CD4-positive, alpha-beta T cell treated with Interleukin-6 for 4 hours (primary cell): ENCODE results near the gene CREB3.
A peak's percentile ranks its signal among the peaks of the same experiment; 100 is the strongest.

Experiments used
- DNase-seq: peaks from one replicate; pipeline ENCODE4 v3.0.0-alpha.2; 2020; ENCODE audit warnings: mixed read lengths

Gene CREB3

DNA sequence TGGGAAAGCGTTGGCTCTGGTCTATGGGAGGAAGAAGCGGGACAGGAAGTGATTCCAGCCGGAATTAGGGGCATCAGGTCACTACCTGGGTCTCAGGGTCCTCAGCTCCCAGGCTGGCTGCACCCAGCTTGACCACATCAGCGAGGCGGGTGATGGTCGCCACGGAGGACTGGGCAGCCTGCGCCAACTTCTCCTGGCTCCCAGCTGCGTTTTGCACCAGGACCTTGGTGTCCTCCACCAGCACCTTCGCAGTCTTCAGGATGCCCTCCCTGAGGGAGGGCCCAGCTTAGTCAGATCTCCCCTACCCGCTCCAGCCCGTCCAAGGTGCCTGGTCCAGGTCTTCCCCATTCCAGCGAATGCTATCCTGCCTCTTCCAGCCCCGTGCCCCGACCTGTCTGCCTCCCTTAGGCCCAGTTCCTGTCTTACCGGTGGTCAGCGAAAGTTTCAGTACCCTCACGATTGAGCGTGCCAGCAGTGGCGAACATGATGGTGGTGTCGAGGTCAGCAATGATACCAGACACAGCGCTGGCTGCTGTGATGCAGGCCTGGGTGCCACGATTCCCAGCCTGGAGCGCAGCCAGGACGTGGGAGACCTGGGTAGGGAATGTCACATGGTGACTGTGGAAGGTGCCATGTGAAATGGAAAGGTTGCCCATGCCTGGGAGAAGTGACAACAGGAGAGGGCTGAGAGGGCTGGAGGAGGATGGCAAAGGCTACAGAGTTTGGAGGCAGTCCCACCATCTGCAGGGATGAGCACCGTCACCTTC lies 28.4 kb upstream of the CREB3 start:
- DNase-seq, result no peak

DNA sequence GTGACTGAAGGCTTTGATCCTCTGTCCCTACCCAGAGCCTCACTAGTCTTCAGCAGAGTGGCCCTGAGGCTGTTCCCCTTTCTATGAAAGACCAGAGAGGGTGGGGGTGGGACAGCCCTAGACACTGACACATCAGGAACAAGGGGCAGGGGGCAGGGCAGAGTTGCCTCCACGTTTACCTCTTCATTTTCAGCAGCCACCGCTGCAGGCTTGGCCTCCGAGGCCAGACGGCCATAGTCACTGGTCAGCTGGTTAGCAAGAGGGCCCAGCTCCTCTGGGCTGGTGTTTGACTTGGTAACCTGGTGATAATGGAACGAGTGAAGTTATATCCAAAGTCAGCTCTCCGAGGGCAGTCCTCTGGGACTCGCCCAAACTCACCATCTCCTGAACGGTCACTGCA lies 27.1 kb upstream of the CREB3 start:
- DNase-seq, result no peak

DNA sequence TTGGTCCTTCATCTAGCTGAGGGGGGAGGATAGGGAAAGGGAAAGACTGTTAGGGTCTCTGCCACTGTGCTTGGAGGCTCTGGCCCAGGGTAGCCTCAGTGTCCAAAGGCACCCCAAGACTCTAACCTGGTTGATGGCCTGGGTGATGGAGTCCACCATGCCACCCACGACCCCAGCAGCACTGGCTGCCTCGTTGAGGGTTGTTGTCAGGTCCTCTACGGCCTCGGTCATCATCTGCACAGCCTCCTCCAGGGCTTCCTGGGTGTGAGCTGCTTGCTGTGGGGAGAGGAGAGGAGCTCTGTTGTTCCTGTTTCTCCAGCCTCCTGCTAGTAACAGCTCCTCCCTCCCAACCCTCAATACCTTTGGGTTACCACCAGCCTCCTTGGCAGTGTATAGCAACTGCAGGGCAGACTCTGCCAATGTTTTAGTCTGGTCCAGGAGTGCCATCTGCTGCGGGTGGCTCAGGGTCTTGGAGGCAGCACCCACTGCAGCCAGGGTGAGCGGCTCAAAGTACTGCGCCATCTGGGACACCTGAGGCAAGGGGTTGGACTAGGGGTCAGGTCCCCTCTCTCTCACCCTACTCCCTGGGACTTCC lies 26.5 kb upstream of the CREB3 start:
- no peak for DNase-seq

DNA sequence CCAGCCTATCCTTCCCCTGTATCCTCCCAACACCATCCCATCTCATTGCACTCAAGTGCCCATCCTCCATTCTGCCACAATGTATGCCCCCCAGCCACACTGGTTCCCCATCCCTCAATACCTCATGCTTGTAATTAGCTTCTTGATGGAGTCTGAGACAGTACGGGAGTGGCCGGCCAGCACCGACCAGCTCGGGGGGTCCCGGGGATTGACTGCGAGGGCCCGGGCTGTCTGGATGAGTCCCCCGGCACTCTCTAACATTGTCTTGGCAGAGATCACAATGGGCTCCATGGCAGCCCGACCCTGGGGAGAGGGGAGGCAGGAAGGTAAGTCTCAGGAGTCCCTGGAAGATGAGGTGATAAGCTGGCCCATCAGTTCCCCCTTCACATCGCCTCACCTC lies 25.5 kb upstream of the CREB3 start:
- no peak for DNase-seq

DNA sequence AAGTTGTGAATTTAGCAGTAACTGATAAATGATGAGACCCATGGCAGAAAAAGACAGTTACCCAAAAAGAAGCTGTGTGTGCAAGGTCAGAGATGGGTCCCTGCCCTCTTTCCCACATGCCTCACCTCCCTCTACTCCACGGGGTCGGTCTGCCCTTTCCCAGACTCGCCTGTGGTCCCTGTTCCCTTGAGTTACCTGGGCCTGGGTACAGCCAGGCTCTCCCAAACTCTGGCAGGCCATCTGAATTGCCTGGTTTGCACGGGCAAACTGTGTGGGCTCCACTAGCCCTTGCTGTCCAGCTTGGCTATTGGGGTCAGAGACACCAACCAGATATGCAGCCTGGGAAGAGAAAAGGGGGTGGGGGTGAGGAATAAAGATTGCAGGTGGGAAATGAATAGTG lies 24.3 kb upstream of the CREB3 start:
- no peak for DNase-seq

DNA sequence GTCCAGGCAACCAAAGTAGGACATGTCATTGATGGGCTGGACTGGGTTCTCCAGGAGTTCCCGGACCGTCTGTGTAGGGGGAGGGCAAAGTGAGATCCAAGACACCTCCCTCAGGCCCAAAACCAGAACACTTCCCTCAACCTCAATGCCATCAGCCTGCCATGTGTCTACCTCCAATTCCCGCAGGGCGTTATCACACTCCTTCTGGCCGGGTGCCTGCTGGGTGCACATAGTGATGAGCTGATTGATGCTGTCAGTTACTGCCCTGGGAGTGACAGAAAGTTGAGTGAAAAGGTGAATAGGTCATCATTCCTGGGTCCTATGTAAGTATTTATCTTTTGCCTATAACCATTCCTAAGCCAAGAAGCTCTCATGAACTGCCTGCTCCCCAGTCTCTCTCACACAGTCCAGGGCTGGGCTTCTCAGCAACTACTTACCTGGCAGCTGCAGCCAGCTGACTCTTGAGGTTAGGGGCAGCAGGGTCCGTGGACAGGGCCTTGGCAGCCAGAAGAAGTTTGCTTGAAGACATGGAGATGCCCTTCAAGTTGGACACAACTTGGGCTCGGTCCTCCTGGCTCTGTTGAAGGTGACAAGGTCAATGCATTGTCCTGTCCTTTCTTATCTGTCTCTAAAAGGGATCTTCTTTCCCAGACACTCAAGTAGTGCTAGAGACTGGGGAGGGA lies 21.5 kb upstream of the CREB3 start:
- no peak for DNase-seq

DNA sequence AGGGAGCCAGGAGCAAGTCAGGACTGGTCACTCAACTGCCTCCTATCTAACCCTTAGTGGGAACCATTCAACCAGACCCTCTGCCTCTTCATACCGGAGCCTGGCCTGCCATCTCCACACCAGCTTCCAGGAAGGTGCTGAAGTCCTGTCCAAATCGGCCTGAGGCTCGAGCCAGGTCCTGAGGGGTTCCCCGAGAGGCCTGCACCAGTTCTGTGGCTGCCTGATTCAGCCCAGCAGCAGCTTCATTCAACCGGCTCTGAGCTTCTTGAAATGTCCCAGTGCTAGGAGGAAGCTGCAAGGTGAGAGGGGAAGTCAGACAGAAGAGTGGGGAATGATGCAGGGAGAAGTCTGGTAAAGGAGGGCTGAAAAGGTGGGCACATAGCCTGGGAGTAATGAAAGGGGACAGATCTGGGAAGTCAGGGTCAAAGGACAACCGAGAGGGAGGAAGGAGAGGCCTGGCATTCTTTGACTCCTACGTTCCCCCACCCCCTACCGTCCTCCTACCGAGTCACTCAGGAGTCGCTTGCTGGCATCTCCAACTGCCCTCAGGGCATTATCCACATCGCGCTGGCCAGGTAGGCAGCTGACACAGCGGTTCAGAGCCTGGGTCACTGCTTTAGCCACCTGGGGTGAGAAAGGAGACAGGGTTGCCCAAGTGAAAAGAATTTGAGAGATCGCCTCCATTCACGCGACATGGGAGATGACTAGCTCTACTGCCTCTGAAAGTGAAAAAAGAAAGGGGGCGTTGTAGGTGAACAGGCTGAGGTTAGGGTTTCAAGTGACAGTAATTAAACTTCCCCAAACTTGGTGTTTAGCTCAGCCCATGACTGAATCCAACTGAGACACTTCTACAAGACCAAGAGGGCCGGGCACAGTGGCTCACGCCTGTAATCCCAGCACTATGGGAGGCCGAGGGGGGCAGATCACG lies 20.7 kb upstream of the CREB3 start:
- no peak for DNase-seq

DNA sequence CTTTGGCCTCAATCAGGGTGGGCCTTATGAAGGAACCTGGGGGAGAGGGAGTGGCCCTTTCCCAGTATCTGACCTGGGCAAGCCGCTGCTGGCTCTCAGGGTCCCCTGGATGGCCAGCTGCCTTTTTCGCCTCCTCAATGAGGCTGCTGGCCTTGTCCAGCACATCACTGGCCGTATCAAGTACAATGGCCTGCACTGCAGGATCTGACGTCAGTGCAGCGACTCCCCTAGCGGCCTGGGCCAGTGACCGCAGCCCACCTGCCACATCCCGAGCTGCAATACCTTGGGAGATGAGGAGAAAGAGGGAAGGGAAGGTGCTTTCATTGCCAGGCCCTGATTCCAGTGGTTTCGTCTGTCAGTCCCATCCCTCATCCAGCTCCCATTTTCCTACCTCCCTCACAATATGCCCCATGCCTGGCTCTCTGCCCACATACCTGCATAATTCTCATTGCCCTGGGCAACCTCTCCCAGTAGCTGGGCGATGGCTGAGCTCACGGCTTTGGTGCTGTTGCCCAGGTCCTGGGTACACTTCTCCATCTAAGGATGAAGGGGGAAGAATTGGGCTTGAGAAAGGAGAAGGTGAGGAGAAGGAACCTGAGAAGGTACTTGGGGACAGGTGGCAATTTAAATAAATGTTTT lies 19.6 kb upstream of the CREB3 start:
- no peak for DNase-seq

DNA sequence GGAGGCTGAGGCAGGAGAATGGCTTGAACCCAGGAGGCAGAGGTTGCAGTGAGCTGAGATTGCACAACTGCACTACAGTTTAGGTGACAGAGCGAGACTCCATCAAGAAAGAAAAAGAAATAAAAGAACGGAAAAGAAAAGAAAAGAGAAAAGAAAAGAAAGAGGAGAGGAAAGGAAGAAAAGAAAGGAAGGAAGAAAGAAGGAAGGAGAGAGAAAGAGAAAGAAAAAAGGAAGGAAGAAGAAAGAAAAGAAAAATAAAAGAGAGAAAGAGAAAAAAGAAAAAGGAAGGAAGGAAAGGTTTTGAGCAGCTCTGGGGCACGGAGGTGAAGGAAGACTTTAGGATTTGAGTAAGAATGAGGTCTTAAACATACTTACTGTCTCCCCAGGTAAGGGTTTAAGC lies 18.9 kb upstream of the CREB3 start:
- DNase-seq, result no peak

DNA sequence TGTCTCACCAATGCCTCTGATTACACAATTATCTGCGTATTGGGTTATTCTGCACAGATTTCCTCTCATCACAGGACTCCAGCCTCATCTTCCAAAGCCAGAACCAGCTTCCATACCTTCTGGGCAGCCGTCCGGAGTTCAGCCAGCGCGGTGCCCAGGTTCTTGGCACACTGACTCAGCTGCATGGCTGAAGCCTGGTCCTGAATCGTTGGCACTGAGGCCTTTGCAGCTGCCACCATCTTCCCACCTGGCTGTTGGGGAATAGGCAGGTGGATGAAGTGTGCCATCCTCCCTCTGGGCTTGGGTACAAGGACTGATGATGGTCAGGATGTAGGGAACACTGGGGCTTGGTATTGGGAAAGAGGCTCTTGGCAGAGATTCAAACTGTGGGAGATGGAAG lies 18.3 kb upstream of the CREB3 start:
- DNase-seq, result no peak

DNA sequence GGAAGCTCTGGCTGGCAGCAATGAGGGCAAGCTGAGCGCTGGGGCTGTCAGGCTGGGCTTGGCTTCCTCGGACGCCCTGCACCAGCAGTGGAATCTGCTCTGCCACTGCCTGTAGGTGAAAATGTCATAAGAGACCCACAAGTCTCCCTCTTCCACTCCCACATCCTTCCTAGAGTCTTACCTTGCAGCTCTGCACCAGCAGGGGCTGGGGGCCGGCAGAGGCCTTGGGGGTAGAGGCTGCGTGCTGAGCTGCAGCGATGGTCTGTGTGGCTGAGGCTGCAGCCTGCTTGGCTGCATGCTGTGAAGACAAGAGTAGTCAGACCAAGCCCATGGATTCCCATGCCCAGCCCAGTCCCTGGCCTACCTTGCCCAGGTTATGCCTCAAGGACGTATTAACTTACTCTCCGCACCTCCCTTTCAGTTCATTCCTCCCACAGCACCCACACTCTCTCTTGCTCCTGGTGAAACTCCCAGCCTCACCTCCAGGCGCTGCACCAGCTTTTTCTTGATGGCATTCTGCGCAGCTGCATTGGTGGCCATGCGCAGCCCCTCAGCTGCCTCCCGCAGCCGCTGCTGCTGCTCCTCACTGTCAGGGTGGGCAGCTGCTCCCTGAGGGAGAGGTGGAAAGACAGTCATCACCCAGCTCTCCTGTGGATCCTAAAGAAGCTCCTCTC lies 17.8 kb upstream of the CREB3 start:
- no peak for DNase-seq

DNA sequence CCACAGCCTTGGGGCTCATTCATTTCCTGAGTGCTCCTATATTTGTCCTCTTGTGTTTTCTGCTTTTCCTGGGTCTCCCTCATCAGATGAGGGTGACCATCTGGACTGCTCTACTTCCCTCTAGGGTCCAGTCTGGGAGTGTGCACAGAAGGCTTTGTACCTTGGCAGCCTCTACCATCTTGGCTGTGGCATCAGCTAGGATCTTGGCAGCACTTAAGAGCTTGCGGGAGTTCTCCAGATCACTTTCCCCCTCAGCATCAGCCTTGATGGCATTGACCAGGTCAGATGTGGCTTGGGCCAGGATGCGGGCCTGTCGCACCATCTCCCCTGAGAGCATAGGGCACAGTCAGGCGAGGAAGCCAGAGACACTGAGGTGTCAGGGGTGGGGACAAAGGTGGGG lies 16.2 kb upstream of the CREB3 start:
- DNase-seq, result no peak

DNA sequence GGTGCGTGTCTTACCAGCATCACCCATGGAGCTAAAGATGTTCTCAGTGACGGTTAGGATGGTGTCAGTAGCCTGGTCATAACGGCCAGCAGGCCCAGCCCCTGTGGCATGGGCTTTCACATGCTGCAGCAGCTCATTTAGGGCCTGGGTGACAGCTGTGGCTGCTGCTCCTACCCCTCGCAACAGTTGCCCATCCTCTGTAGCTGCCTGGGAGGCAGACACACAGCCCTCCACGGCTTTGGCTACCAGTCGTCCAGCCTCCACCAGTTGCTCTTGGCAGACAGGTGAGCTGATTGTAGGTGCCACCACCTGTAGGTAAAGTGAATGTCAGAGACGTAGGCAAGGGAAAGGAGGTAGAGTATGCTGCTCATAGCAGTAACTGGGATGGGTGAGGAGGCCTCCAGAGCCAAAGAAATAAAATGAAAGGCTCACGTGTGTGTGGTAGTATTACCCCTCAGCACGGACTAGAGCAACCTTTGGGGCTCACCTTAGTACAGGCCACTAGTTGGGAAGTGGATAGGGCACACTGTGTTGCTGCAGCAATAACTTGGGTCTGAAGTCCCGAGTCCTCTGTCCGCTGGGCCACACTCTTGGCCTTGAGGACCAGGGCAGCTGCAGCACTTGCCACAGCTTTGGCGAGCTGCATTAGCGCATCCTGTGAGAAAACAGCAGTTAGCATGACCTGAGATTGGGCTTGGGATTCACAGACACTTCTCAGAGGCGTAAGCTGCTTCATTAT lies 15.2 kb upstream of the CREB3 start:
- no peak for DNase-seq

DNA sequence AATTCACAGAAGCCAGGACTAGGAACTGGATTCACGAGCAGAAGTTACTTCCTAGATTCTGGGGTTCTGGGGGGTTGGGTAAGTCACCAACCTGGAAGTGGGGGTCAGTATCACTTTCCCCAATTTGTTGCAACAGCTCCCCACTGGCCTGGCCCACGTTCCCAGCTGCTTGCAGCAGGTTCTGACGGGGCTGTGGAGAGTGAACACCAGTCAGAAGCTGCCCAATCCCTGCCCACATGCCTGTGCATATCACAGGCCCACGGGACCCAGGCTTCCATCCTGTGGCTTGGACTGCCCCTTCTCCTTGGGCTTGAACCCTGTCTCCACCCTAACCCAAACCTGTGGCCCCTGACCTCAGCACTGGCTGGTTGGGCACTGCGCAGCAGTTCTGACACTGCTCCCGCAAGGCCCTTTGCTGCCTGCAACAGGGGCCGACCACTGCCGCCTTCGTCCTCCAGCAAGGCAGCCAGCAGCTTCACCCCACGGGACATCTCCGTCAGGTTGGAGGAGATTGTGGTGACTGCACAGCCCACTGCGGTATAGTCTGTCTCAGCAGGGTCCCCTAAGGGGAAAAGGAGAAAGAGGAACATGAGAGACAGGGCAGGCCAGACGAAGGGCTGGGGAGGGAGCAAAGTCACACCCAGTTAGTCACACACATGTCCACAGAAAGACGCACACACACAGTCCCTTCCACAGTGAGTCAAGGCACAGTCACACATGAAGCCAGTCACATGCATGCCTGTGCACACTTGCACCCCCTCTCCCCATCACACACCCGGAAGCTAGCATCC lies 13.6 kb upstream of the CREB3 start:
- DNase-seq, result no peak

DNA sequence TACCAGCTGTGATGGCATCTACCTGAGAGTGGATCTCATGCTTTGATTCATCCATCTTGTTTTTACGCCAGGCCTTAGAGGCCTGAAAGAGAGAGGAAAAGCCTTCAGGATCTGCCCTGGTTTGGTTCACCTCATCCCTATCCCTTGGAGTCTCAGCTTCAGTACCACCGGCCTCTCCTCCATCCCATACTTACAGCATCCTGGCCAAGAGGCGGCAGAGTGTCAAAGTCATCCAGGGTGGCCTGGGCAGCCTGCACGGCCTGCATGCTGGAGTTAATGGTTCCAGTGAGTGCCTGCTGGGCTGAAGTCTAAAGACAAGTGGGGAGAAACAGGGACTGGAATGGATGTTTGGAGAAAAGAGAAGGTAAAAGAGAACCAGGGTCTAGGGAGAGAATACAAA lies 12.9 kb upstream of the CREB3 start:
- DNase-seq, result no peak

DNA sequence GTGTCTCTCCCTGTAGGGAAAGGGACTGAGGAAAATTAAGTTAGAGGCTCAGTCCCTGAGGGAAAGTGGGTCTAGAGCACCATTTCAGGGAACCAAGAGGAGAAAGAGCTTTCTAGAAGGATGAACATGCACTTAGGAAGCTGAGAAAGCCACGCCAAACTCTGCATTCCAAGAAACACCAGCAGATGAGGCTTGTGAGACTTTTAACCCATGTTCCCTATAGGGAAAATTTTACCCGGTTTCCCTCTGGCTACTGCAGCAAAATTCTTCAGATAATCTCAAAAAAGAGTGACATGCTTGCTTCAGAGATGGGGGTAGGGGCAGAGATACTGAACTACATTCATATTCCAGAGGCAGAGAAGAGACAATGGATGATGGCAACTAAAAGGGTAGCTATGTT lies 9.0 kb upstream of the CREB3 start:
- no peak for DNase-seq

DNA sequence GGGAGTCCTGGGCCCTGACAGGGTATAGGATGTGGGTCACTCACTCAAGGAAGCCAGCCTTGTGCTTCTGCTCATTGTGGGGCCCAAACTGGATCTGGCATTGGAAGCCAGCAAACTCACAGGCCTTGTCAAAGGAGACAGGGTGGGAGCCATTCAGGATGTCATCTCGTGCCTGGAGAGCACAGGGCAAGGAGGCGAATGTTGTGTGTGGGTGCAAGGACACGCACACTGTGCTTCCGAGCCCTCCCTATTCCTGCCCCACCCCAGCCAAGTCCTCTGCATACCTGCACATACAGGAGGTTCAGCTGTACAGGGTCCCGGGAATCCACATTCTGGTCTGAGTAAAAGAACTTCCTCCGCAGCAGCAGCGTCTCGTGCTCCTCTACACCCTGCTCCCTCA lies 8.6 kb upstream of the CREB3 start:
- DNase-seq, result no peak

DNA sequence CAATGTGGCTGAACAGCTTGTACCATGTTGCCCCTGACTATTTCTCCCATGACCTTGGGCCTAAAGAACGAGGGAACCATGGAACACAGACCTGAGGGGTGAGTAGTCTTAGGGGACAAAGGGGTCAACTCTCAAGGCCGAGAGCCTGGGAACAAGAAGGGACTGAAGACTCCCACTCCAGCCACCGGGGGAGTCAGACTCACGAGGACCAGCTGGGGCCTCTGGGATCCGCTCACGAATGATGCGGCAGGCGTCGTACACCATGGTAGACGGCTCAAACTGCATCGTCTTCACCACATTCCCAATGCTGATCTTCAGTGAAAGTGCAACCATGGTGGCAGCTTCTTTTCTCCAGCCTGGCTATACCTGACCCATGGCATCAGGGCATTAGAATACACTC lies 7.1 kb upstream of the CREB3 start:
- no peak for DNase-seq

DNA sequence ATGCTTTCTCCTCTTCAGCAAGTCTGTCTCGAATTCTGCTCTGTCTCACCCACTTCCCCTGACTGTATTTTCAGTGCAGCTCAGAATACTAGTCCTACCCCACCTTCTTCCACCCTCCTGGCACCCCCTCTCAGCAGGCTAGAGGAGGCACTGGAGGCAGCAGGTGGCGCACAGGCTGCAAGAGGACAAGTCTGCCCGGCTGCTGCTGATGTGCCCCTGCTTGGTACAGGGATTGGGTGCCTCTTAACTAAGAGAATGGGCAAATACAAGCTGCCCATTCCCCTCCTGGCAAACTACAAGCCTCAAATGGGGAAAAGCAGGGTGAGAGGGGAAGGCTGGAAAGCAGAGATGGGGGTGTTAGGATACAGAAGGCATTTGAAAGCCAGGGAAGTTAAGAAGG lies 5.5 kb upstream of the CREB3 start:
- DNase-seq, result peak; percentile 52

DNA sequence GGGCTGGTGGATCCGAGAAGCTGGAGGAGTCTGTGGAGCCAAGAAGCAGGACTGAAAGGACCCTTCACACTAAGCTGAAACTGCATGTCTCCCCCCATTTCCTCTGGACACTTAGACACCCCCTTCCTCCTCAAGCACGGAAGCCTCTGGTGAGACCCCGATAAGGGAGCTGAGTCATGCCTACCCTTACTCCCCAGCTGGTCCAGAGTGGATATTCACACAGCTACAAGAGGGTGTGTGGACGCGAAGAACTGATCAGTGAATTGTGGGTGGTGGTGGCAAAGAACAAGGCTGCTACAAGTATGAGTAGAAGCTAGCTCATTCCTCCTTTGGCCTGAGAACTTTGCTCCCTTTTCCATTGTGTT lies 4.8 kb upstream of the CREB3 start:
- DNase-seq, result no peak
